NCI-H2171 (cell line): ENCODE data around the gene EMX1.
"Not testable (repeated sequence)": the region's sequence is repeated elsewhere in the genome, so short reads cannot be mapped to it uniquely, and the experiment has no call there.

Experiments
- DNase-seq: peaks from one replicate; lab custom pipeline; 2025; lab: John Stamatoyannopoulos, UW

Gene EMX1

GRCh38 chr2:72900191-72900825 lies 17.0 kb upstream of the EMX1 start:
- no peak for DNase-seq

- DNase-seq, result no peak
Observed at GRCh38 chr2:72901426-72901825, 15.9 kb upstream of the EMX1 start.

- not testable (repeated sequence) for DNase-seq
Observed at GRCh38 chr2:72907369-72907768, 9.9 kb upstream of the EMX1 start.

GRCh38 chr2:72908741-72909140 lies 8.6 kb upstream of the EMX1 start:
- no peak for DNase-seq

GRCh38 chr2:72911256-72911655 lies 6.1 kb upstream of the EMX1 start:
- DNase-seq, result no peak

GRCh38 chr2:72913486-72914205 lies 3.7 kb upstream of the EMX1 start:
- peak; percentile 5 for DNase-seq

GRCh38 chr2:72914206-72914559 lies 3.1 kb upstream of the EMX1 start:
- DNase-seq, result no peak

- DNase-seq, result no peak
Observed at GRCh38 chr2:72914589-72915319, 2.6 kb upstream of the EMX1 start.

GRCh38 chr2:72915320-72915906 lies 1.9 kb upstream of the EMX1 start:
- DNase-seq, result no peak

- DNase-seq, result peak; percentile 72
Observed at GRCh38 chr2:72915907-72916742, 1.2 kb upstream of the EMX1 start.

GRCh38 chr2:72916743-72917137 lies 579 bp upstream of the EMX1 start:
- DNase-seq, result peak; percentile 38

- peak; percentile 27 for DNase-seq
Observed at GRCh38 chr2:72917877-72918553, 696 bp downstream of the EMX1 start.

GRCh38 chr2:72919414-72920317 lies 2.3 kb downstream of the EMX1 start:
- DNase-seq, result no peak

- DNase-seq, result no peak
Observed at GRCh38 chr2:72920318-72921087, 3.2 kb downstream of the EMX1 start.

- no peak for DNase-seq
Observed at GRCh38 chr2:72921088-72921851, 4.0 kb downstream of the EMX1 start.

- no peak for DNase-seq
Observed at GRCh38 chr2:72921853-72922252, 4.5 kb downstream of the EMX1 start.

GRCh38 chr2:72923833-72924352 lies 6.6 kb downstream of the EMX1 start:
- no peak for DNase-seq
